ENCODE data around the gene DLG1.

Gene DLG1

DNA sequence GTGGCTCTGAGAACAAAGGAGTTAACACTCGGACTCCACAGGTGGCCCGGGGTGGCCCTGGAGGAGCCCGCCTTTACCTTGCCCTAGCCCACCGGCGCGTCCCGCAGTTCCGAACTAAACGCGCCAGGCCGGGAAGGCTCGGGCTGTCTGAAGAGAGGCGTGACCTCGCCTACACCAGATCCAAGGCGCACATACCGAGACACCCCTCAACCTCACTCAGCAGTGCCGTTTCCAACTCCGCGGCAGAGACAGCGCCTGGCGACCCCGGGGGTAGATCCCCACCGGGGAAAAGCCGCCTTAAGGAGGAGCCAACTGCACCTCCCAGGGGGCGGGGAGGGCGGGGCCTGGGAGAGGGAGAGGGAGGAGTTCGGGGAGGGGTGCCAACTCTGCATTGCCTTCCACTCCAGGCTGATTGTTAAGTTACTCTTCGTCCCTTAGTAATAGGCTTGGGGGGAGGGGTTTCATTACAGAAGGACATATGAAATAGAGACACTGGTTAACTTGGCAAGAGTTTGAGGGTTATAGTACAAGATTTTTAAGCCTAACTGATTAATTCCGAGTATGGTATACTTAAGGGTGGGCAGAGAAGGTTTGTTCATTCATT is at the start of gene DLG1:
Gene DLG1 (minus strand): TSS at position 272 of the 604 bp plus-strand sequence. CDS start 1,408 bp downstream, outside the sequence.
- Histone ChIP-seq H3K27ac (ENCODE audit: low read length) (no peak within 1 kb of the TSS), H3K4me3 (ENCODE audit: low read length) (peak within 1 kb of the TSS; percentile 52), H3K4me1 (ENCODE audit: control insufficient read depth, insufficient read depth, low read length) (no peaks in the 10 kb centered on the region; the same call in 1 of the 2 replicates), H3K36me3 (ENCODE audit: control insufficient read depth, insufficient read depth, low read length) (peaks cover 2% of the 10 kb centered on the region; the same call in 1 of the 2 replicates), H3K9me3 (ENCODE audit: control insufficient read depth, insufficient read depth, low read length) (no peaks in the 10 kb centered on the region), H3K27me3 (ENCODE audit: control insufficient read depth, insufficient read depth, low read length) (no peaks in the 10 kb centered on the region)
- no CpG with 5 or more reads among the region's 29 CpGs for WGBS (ENCODE audit: insufficient coverage, insufficient read length)
- peak; percentile 50 for DNase-seq (ENCODE audit: low read depth, low spot score)

DNA sequence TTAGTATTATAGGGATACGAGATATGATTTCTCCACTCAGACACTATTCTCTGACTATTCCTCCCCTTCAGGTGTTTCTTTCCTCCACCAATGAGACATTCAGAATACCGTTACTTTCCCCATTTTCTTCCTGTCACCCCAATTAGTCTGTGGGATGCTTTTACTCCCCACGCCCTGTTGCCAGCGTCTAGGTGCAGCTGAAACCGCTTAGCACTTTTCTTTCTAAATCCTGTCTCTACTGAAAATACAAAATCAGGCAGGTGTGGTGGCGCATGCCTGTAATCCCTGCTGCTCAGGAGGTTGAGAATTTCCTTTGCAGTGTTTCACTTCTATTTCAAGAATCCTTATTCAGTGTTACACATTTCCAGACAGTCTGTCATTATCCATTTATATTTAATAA is 49.6 kb upstream of the DLG1 start:
- Histone ChIP-seq H3K36me3 (ENCODE audit: control insufficient read depth, insufficient read depth, low read length) (no peaks in the 10 kb centered on the region), H3K4me3 (ENCODE audit: low read length) (no peak overlapping the region), H3K9me3 (ENCODE audit: control insufficient read depth, insufficient read depth, low read length) (no peaks in the 10 kb centered on the region), H3K27ac (ENCODE audit: low read length) (no peak overlapping the region), H3K4me1 (ENCODE audit: control insufficient read depth, insufficient read depth, low read length) (0 out of 2 replicates have a peak, but pooled peaks cover 2% of the 10 kb centered on the region), H3K27me3 (ENCODE audit: control insufficient read depth, insufficient read depth, low read length) (no peaks in the 10 kb centered on the region)
- no CpG with 5 or more reads among the region's 6 CpGs for WGBS (ENCODE audit: insufficient coverage, insufficient read length)
- DNase-seq (ENCODE audit: low read depth, low spot score), result no peak

DNA sequence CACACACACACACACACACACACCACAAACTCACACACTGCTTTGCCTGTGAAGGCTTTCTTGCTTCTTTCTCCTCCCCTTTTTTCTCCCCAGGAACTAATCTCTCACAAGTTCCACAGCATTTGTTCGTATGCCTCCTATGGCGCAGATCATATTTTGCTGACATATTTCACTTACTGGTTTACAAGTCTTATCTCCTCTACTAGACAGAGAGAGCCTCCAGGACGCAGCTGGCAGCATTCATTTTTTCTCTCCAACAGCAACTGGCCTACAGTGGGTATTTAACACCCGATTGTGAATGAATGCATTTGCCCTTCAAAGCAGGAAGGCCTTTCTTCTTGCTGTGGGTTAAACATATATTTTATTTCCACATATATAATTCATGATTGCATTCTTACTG is 47.0 kb upstream of the DLG1 start:
- H3K9me3 ChIP-seq (ENCODE audit: control insufficient read depth, insufficient read depth, low read length), result no peaks in the 10 kb centered on the region
- H3K4me3 ChIP-seq (ENCODE audit: low read length), result no peak overlapping the region
- no peaks in the 10 kb centered on the region for H3K27me3 ChIP-seq (ENCODE audit: control insufficient read depth, insufficient read depth, low read length)
- no peak overlapping the region for H3K27ac ChIP-seq (ENCODE audit: low read length)
- H3K4me1 ChIP-seq (ENCODE audit: control insufficient read depth, insufficient read depth, low read length), result 0 out of 2 replicates have a peak, but pooled peaks cover 2% of the 10 kb centered on the region
- no peaks in the 10 kb centered on the region for H3K36me3 ChIP-seq (ENCODE audit: control insufficient read depth, insufficient read depth, low read length)
- no CpG with 5 or more reads among the region's 4 CpGs for WGBS (ENCODE audit: insufficient coverage, insufficient read length)
- DNase-seq (ENCODE audit: low read depth, low spot score), result no peak

DNA sequence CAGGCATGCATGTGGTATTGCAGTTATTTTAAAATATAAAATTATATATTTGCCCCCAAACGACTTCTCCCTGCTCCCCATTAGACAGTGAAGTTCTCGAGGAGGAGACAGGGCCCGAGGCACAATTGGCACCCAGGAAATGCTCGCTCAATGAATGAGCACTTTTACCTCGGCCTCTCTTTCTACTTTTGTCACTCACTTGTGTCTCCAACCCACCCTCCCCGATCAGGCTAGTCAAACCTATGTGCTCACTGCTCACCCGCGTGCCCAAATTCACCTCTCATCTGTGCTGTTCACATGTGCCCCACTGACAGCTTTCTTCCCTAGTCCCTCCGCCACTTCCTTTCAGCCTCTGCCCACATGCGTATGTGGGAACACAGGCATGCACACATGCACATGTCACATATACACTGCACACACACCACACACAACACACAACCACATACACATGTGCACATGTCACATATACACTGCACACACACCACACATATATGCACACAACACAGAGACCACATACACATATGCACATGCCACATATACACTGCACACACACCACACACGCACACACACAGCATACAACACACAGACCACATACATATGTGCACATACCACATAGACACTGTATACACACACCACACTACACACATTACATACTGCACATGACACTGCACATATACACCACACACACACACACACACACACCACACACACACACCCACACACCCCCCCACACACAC is 46.3 kb upstream of the DLG1 start:
- H3K27ac ChIP-seq (ENCODE audit: low read length), result no peak overlapping the region
- no peaks in the 10 kb centered on the region for H3K36me3 ChIP-seq (ENCODE audit: control insufficient read depth, insufficient read depth, low read length)
- no peaks in the 10 kb centered on the region for H3K27me3 ChIP-seq (ENCODE audit: control insufficient read depth, insufficient read depth, low read length)
- no peak overlapping the region for H3K4me3 ChIP-seq (ENCODE audit: low read length)
- no peak for DNase-seq (ENCODE audit: low read depth, low spot score)
- H3K9me3 ChIP-seq (ENCODE audit: control insufficient read depth, insufficient read depth, low read length), result no peaks in the 10 kb centered on the region
- no CpG with 5 or more reads among the region's 11 CpGs for WGBS (ENCODE audit: insufficient coverage, insufficient read length)
- H3K4me1 ChIP-seq (ENCODE audit: control insufficient read depth, insufficient read depth, low read length), result 0 out of 2 replicates have a peak, but pooled peaks cover 2% of the 10 kb centered on the region

DNA sequence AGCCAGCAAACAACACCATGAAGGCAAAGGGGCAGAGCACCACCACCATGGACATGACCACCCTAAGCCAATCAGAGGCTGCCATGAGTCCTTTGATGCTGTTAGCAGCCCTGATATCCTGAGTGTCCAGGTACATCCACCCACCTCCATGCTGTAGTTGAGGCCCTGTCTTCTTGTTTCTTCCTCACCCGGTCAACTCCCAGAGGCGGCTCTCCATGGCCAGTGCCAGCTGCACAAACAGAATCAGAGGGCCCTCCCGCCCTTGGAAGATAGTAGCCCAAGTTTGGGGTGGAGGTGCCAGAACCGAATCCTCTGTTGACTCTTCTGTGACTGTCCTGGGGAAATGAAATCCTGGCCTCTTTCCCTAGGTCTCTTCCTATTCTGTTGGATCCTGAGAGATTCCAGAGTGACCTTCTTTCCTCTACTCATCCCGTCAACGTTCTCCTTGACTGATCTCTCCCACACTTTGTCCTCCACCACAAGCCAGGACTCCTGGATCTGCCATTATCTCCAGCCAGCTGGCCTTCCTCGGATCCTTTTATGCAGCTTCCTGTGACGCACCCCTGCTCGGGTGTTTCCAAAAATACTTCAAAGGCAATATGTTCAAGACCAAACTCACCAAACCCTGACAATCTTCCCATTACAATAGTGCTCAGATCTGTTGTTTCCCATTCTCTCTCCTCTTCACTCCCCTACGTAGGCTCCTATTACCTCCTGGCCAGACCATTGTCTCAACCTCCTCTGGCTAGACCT is 45.4 kb upstream of the DLG1 start:
- H3K27ac ChIP-seq (ENCODE audit: low read length), result no peak overlapping the region
- no peak overlapping the region for H3K4me3 ChIP-seq (ENCODE audit: low read length)
- 0 out of 2 replicates have a peak, but pooled peaks cover 2% of the 10 kb centered on the region for H3K4me1 ChIP-seq (ENCODE audit: control insufficient read depth, insufficient read depth, low read length)
- DNase-seq (ENCODE audit: low read depth, low spot score), result no peak
- no peaks in the 10 kb centered on the region for H3K27me3 ChIP-seq (ENCODE audit: control insufficient read depth, insufficient read depth, low read length)
- WGBS (ENCODE audit: insufficient coverage, insufficient read length), result no CpG with 5 or more reads among the region's 10 CpGs
- no peaks in the 10 kb centered on the region for H3K36me3 ChIP-seq (ENCODE audit: control insufficient read depth, insufficient read depth, low read length)
- H3K9me3 ChIP-seq (ENCODE audit: control insufficient read depth, insufficient read depth, low read length), result no peaks in the 10 kb centered on the region

DNA sequence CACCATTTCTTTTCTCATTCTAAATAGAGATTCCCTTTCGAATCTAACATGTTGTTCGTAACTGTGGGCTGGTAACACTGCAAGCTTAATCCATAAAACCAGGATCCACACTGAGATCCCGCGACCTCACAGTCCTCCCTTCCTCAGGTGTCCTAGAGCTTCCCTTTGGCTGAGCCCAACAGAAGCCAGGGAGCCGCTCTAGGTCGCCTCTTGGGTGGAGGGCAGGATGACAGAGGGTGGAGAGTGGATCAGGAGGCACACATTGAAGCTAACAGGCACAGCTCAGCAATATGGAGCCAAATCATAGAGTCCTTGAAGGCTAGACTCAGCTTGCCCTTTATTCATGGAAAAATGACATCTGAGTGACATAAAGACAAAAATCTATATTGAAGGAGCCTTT is 44.7 kb upstream of the DLG1 start:
- Histone ChIP-seq H3K9me3 (ENCODE audit: control insufficient read depth, insufficient read depth, low read length) (no peaks in the 10 kb centered on the region), H3K4me1 (ENCODE audit: control insufficient read depth, insufficient read depth, low read length) (0 out of 2 replicates have a peak, but pooled peaks cover 2% of the 10 kb centered on the region), H3K27me3 (ENCODE audit: control insufficient read depth, insufficient read depth, low read length) (no peaks in the 10 kb centered on the region), H3K4me3 (ENCODE audit: low read length) (no peak overlapping the region), H3K27ac (ENCODE audit: low read length) (no peak overlapping the region), H3K36me3 (ENCODE audit: control insufficient read depth, insufficient read depth, low read length) (no peaks in the 10 kb centered on the region)
- no CpG with 5 or more reads among the region's 6 CpGs for WGBS (ENCODE audit: insufficient coverage, insufficient read length)
- no peak for DNase-seq (ENCODE audit: low read depth, low spot score)

DNA sequence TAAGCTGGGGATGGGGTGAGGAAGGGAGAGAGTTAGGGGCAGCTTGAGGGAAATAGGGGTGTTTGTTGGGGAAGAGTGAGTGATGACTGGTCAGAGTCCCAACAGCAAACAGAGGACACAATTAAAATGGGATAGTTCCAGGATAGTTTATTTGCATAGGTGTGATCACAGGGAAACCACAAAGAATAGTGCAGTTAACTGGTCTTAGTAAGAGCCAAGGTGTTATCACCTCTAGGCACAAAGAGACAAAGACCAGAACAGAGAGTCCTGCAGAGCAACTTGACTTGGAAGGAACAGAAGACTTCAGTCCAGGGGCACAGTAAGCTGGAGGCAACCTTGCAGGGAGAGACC is 42.1 kb upstream of the DLG1 start:
- Histone ChIP-seq H3K9me3 (ENCODE audit: control insufficient read depth, insufficient read depth, low read length) (no peaks in the 10 kb centered on the region), H3K27ac (ENCODE audit: low read length) (no peak overlapping the region), H3K27me3 (ENCODE audit: control insufficient read depth, insufficient read depth, low read length) (no peaks in the 10 kb centered on the region), H3K4me1 (ENCODE audit: control insufficient read depth, insufficient read depth, low read length) (0 out of 2 replicates have a peak, but pooled peaks cover 2% of the 10 kb centered on the region), H3K4me3 (ENCODE audit: low read length) (no peak overlapping the region), H3K36me3 (ENCODE audit: control insufficient read depth, insufficient read depth, low read length) (no peaks in the 10 kb centered on the region)
- no peak for DNase-seq (ENCODE audit: low read depth, low spot score)

DNA sequence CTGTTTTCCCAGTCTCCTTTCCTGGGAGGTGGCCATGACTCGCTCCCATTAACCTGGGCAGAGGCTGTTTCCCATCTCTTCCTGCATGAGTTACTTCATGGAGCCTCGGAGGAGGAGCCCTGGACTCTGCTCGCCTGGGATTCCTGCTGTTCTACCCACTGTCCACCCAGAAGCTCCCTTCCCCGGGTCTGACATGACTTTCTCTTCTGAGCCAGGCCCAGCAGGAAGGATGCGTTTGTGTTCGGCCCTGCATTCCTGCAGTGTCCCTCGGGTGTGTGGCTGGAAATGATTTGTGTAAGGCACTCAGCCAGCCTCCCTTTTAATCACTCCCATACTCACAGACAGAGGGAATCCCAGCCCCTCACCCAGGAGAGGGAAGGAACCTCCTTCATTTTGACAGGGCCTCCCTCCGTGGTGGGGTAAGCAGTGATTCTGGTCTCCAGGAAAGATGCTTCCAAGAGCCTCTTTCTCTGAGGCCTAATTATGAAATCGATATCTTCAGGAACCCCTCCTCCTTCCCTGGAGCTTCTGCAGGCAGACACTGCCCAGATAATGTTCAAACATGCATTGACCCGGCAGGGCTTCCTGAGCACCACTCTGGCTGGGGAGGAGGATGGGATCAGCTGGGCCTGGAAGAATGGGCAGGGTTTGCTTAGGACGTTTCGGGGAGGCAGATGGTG is 41.6 kb upstream of the DLG1 start:
- no peak overlapping the region for H3K4me3 ChIP-seq (ENCODE audit: low read length)
- H3K36me3 ChIP-seq (ENCODE audit: control insufficient read depth, insufficient read depth, low read length), result no peaks in the 10 kb centered on the region
- no peaks in the 10 kb centered on the region for H3K9me3 ChIP-seq (ENCODE audit: control insufficient read depth, insufficient read depth, low read length)
- H3K4me1 ChIP-seq (ENCODE audit: control insufficient read depth, insufficient read depth, low read length), result 0 out of 2 replicates have a peak, but pooled peaks cover 1% of the 10 kb centered on the region
- no CpG with 5 or more reads among the region's 12 CpGs for WGBS (ENCODE audit: insufficient coverage, insufficient read length)
- no peak for DNase-seq (ENCODE audit: low read depth, low spot score)
- no peaks in the 10 kb centered on the region for H3K27me3 ChIP-seq (ENCODE audit: control insufficient read depth, insufficient read depth, low read length)
- H3K27ac ChIP-seq (ENCODE audit: low read length), result no peak overlapping the region

DNA sequence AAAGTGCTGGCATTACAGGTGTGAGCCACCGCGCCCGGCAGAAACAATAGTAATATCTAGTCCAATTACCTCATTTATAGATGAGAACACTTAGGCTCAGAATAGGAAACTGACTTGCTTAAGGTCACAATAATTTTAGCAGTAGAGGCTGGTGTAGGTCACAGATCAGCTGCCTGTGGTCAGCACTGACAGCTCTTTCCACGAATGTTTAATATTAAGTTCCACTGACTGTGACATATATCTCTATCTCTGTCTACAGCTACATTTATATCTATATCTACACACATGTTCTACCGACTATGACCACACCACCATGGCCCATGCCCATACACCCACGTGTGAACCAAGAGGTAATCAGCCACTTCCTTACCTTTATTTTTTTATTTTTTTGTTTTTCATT is 40.2 kb upstream of the DLG1 start:
- no peak for DNase-seq (ENCODE audit: low read depth, low spot score)
- no peak overlapping the region for H3K4me3 ChIP-seq (ENCODE audit: low read length)
- H3K36me3 ChIP-seq (ENCODE audit: control insufficient read depth, insufficient read depth, low read length), result no peaks in the 10 kb centered on the region
- no peaks in the 10 kb centered on the region for H3K27me3 ChIP-seq (ENCODE audit: control insufficient read depth, insufficient read depth, low read length)
- H3K27ac ChIP-seq (ENCODE audit: low read length), result no peak overlapping the region
- no peaks in the 10 kb centered on the region for H3K4me1 ChIP-seq (ENCODE audit: control insufficient read depth, insufficient read depth, low read length)
- WGBS (ENCODE audit: insufficient coverage, insufficient read length), result no CpG with 5 or more reads among the region's 6 CpGs
- no peaks in the 10 kb centered on the region for H3K9me3 ChIP-seq (ENCODE audit: control insufficient read depth, insufficient read depth, low read length)

DNA sequence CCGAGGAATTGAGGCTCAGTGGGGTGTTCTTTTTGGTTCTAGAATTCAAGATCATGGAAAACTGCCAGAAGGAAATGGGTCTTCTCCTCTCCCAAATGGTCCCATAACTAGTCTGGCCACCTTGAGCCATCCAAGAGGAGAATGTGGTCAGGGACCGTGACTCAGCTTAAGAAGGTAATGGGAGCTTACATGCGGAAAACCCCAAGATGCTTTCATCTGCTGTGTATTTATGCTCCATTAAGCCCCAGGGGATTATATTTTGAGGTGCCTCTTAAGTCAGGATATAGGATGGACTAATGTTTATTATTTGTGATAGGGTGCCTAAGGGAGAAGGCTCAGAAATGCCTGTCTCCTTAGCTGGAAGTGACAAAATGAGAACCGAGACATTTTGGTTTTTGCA is 39.2 kb upstream of the DLG1 start:
- H3K4me3 ChIP-seq (ENCODE audit: low read length), result no peak overlapping the region
- H3K4me1 ChIP-seq (ENCODE audit: control insufficient read depth, insufficient read depth, low read length), result no peaks in the 10 kb centered on the region
- DNase-seq (ENCODE audit: low read depth, low spot score), result no peak
- H3K27me3 ChIP-seq (ENCODE audit: control insufficient read depth, insufficient read depth, low read length), result no peaks in the 10 kb centered on the region
- no peaks in the 10 kb centered on the region for H3K9me3 ChIP-seq (ENCODE audit: control insufficient read depth, insufficient read depth, low read length)
- no peak overlapping the region for H3K27ac ChIP-seq (ENCODE audit: low read length)
- no CpG with 5 or more reads among the region's 4 CpGs for WGBS (ENCODE audit: insufficient coverage, insufficient read length)
- H3K36me3 ChIP-seq (ENCODE audit: control insufficient read depth, insufficient read depth, low read length), result no peaks in the 10 kb centered on the region
